H1 (cell line): ENCODE results near the gene SLC39A6.

Experiments used
- CHD1 ChIP-seq: IDR thresholded peaks from 2 replicates; pipeline ENCODE4 v1.6.1; 2012; ENCODE audit warnings: low read depth, low read length, improper control_type of control experiment
- GABPA ChIP-seq: IDR thresholded peaks from 2 replicates; pipeline ENCODE4 v1.6.1; 2011; ENCODE audit warnings: mild to moderate bottlenecking, low read length, moderate library complexity, borderline replicate concordance; ENCODE audit not compliant: insufficient read depth
- GTF2F1 ChIP-seq: IDR thresholded peaks from 2 replicates; pipeline ENCODE4 v1.6.1; 2012; ENCODE audit warnings: low read depth, low read length, improper control_type of control experiment, borderline replicate concordance
- PHF8 ChIP-seq: fragments of 200-600 bp; sonication (generic); conservative IDR thresholded peaks from 2 replicates; pipeline ENCODE4 v1.7.1; 2012; ENCODE audit warnings: low read depth, mild to moderate bottlenecking, inconsistent platforms, low read length, moderate library complexity
- POLR2AphosphoS5 ChIP-seq: IDR thresholded peaks from 2 replicates; pipeline ENCODE4 v1.6.1; 2011; ENCODE audit warnings: low read depth, low read length
- RAD21 ChIP-seq, 2 experiments: IDR thresholded peaks in 1 of 2; conservative IDR thresholded peaks in 1 of 2; 2 replicates each; pipeline ENCODE4 v1.6.1; 2011; ENCODE audit warnings: low read depth in 2 of 2, low read length in 2 of 2, improper control_type of control experiment in 1 of 2, inconsistent platforms in 1 of 2, mild to moderate bottlenecking in 1 of 2, moderate library complexity in 1 of 2
- RNF2 ChIP-seq: fragments of 200-900, 300-1000 bp; sonication (generic); IDR thresholded peaks from 2 replicates; pipeline ENCODE4 v1.7.1; 2016; ENCODE audit warnings: borderline replicate concordance, low read depth, mild to moderate bottlenecking, antibody characterized with exemption, low read length; ENCODE audit not compliant: poor library complexity, severe bottlenecking; ENCODE audit errors: missing control alignments
- RXRA ChIP-seq: IDR thresholded peaks from 2 replicates; pipeline ENCODE4 v1.6.1; 2011; ENCODE audit warnings: low read depth, mild to moderate bottlenecking, low read length, moderate library complexity; ENCODE audit not compliant: insufficient read depth
- SAP30 ChIP-seq: fragments of 300-600 bp; sonication (generic); IDR thresholded peaks from 2 replicates; pipeline ENCODE4 v1.7.1; 2012; ENCODE audit warnings: low read length, moderate library complexity, mild to moderate bottlenecking, inconsistent platforms; ENCODE audit not compliant: insufficient read depth, insufficient replicate concordance
- TAF1 ChIP-seq: IDR thresholded peaks from 2 replicates; pipeline ENCODE4 v1.6.1; 2011; ENCODE audit warnings: mild to moderate bottlenecking, low read depth, low read length
- ZNF274 ChIP-seq: IDR thresholded peaks from 2 replicates; pipeline ENCODE4 v1.7.0; 2012; ENCODE audit warnings: low read length, borderline replicate concordance; ENCODE audit errors: extremely low read depth
- TF ChIP-seq, protein P1 (sequence below), 3 experiments: IDR thresholded peaks; 1 replicate in 2 of 3; 2 replicates in 1 of 3; pipeline versions ENCODE4 v1.5.1 to v1.6.1; 2011; ENCODE audit warnings: low read length in 3 of 3, mild to moderate bottlenecking in 3 of 3, inconsistent platforms in 2 of 3, low read depth in 1 of 3, moderate library complexity in 1 of 3; ENCODE audit not compliant: insufficient read depth in 1 of 3; ENCODE audit errors: control extremely low read depth in 1 of 3

- TF ChIP-seq POLR2AphosphoS5 = no peak
- TF ChIP-seq ZNF274 = no peak
- no peak for TF ChIP-seq PHF8
- TF ChIP-seq RAD21 (IDR thresholded peaks at IDR 0.05 in 1 of 2, conservative IDR thresholded peaks at IDR 0.05 in 1 of 2; ENCODE audit: low read depth in 2 of 2, low read length in 2 of 2) = no peak
- no peak for TF ChIP-seq GABPA
- TF ChIP-seq GTF2F1 = no peak
- no peak for TF ChIP-seq SAP30
- TF ChIP-seq, protein P1, sequence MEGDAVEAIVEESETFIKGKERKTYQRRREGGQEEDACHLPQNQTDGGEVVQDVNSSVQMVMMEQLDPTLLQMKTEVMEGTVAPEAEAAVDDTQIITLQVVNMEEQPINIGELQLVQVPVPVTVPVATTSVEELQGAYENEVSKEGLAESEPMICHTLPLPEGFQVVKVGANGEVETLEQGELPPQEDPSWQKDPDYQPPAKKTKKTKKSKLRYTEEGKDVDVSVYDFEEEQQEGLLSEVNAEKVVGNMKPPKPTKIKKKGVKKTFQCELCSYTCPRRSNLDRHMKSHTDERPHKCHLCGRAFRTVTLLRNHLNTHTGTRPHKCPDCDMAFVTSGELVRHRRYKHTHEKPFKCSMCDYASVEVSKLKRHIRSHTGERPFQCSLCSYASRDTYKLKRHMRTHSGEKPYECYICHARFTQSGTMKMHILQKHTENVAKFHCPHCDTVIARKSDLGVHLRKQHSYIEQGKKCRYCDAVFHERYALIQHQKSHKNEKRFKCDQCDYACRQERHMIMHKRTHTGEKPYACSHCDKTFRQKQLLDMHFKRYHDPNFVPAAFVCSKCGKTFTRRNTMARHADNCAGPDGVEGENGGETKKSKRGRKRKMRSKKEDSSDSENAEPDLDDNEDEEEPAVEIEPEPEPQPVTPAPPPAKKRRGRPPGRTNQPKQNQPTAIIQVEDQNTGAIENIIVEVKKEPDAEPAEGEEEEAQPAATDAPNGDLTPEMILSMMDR (IDR thresholded peaks at IDR 0.05; ENCODE audit: control extremely low read depth in 1 of 3, insufficient read depth in 1 of 3, low read depth in 1 of 3, low read length in 3 of 3) = no peak
- no peak for TF ChIP-seq RXRA
- no peak for TF ChIP-seq TAF1
- no peak for TF ChIP-seq CHD1
- no peak for TF ChIP-seq RNF2
Observed at GRCh38 chr18:36160959-36161371, 31.8 kb upstream of the SLC39A6 start.
